GM23338 (cell line): Measurements from ENCODE around the gene ATP1A3. TPM values are rescaled to one million over a fixed set of nuclear protein-coding genes. Genes with fewer than 3 reads are reported as not detected.

Source experiments
- ATAC-seq: fragments of 200-7000 bp; cut with Tn5 transposase; 3 replicates; pipeline ENCODE4 v1.9.1; 2020
- DNase-seq: peaks from one replicate; pipeline ENCODE4 v3.0.0-alpha.2; 2015; ENCODE audit warnings: low spot score
- H2AFZ ChIP-seq: fragments of 200-600 bp; sonication (generic); 2 replicates; pipeline ENCODE4 v1.8.0; 2016; ENCODE audit warnings: antibody characterized with exemption, mild to moderate bottlenecking, moderate library complexity
- H3F3A ChIP-seq: fragments of 200-600 bp; sonication (generic); replicated peaks from 2 replicates; pipeline ENCODE4 v1.8.0; 2017; ENCODE audit warnings: antibody characterized with exemption, mixed run types, low read depth
- H3K27ac ChIP-seq: fragments of 200-600 bp; sonication (generic); 2 replicates; pipeline ENCODE4 v1.6.1; 2016; ENCODE audit warnings: low read depth
- H3K27me3 ChIP-seq: fragments of 200-600 bp; sonication (generic); 2 replicates; pipeline ENCODE4 v1.8.0; 2016; ENCODE audit warnings: mild to moderate bottlenecking, mixed run types, moderate library complexity; ENCODE audit not compliant: insufficient read depth
- H3K36me3 ChIP-seq: fragments of 200-600 bp; sonication (generic); 2 replicates; pipeline ENCODE4 v1.8.0; 2016; ENCODE audit warnings: mild to moderate bottlenecking; ENCODE audit not compliant: insufficient read depth
- H3K4me1 ChIP-seq: fragments of 200-600 bp; sonication (generic); 2 replicates; pipeline ENCODE4 v1.8.0; 2016; ENCODE audit warnings: mild to moderate bottlenecking, moderate library complexity; ENCODE audit not compliant: insufficient read depth
- H3K4me2 ChIP-seq: fragments of 200-600 bp; sonication (generic); 2 replicates; pipeline ENCODE4 v1.7.1; 2017; ENCODE audit warnings: mixed run types
- H3K4me3 ChIP-seq: fragments of 200-600 bp; sonication (generic); 2 replicates; pipeline ENCODE4 v1.6.1; 2016; ENCODE audit warnings: mixed run types
- H3K79me2 ChIP-seq: fragments of 200-600 bp; sonication (generic); replicated peaks from 2 replicates; pipeline ENCODE4 v1.8.0; 2017; ENCODE audit warnings: mild to moderate bottlenecking; ENCODE audit not compliant: insufficient read depth
- H3K9me2 ChIP-seq: fragments of 200-600 bp; sonication (generic); 2 replicates; pipeline ENCODE4 v1.8.0; 2017; ENCODE audit not compliant: insufficient read depth
- H4K20me1 ChIP-seq: fragments of 200-600 bp; sonication (generic); replicated peaks from 2 replicates; pipeline ENCODE4 v1.8.0; 2017; ENCODE audit warnings: mild to moderate bottlenecking; ENCODE audit not compliant: insufficient read depth
- H3K27ac Mint-ChIP-seq: 2 replicates; pipeline ENCODE4 v1.8.0; 2020; ENCODE audit warnings: inconsistent platforms, mild to moderate bottlenecking, moderate library complexity, mixed read lengths
- H3K27me3 Mint-ChIP-seq: 3 replicates; pipeline ENCODE4 v1.8.0; 2022; ENCODE audit warnings: low read depth, mild to moderate bottlenecking, moderate library complexity, mixed read lengths, inconsistent platforms; ENCODE audit not compliant: insufficient read depth, poor library complexity
- H3K36me3 Mint-ChIP-seq: 3 replicates; pipeline ENCODE4 v1.8.0; 2021; ENCODE audit warnings: low read depth, mild to moderate bottlenecking, inconsistent platforms, moderate library complexity, mixed read lengths
- H3K4me1 Mint-ChIP-seq: 3 replicates; pipeline ENCODE4 v1.8.0; 2020; ENCODE audit warnings: mild to moderate bottlenecking, inconsistent platforms, mixed read lengths
- H3K4me3 Mint-ChIP-seq: 3 replicates; pipeline ENCODE4 v1.8.0; 2021; ENCODE audit warnings: moderate library complexity, mild to moderate bottlenecking, inconsistent platforms, mixed read lengths
- H3K9me3 Mint-ChIP-seq: 3 replicates; pipeline ENCODE4 v1.8.0; 2020; ENCODE audit warnings: moderate library complexity, mild to moderate bottlenecking, inconsistent platforms, mixed read lengths
- EZH2 ChIP-seq: fragments of 200-600 bp; sonication (generic); IDR thresholded peaks from one replicate; pipeline ENCODE4 v1.8.0; 2017; ENCODE audit warnings: antibody characterized with exemption, mild to moderate bottlenecking, low read depth; ENCODE audit not compliant: unreplicated experiment
- EZH2phosphoT487 ChIP-seq: fragments of 200-600 bp; sonication (generic); IDR thresholded peaks from one replicate; pipeline ENCODE4 v1.8.1; 2018; ENCODE audit warnings: antibody characterized with exemption; ENCODE audit not compliant: unreplicated experiment
- POLR2AphosphoS5 ChIP-seq: IDR thresholded peaks from 2 replicates; pipeline ENCODE4 v1.6.1; 2016; ENCODE audit warnings: antibody characterized with exemption, low read depth
- polyA plus RNA-seq: library from polyadenylated mRNA; unstranded; fragments of >200 nt; fragmentation: Nextera tagmentation; extraction: Ambion mirVana; gene quantifications from 2 replicates; pipeline ENCODE4 v1.2.1, GENCODE V29; 2016
- total RNA-seq: library from RNA; depleted of rRNA; stranded (reverse); fragments of >200 nt; shearing (Covaris generic); gene quantifications from 2 replicates; pipeline ENCODE4 v1.2.3, GENCODE V29; 2014; rRNA removed
- TF ChIP-seq, protein P1 (sequence below): IDR thresholded peaks from one replicate; pipeline ENCODE4 v1.6.1; 2018; ENCODE audit warnings: antibody characterized with exemption; ENCODE audit not compliant: unreplicated experiment
- TF ChIP-seq, protein P2 (sequence below), 2 experiments: fragments of 200-600 bp in 1 of 2; sonication (generic) in 1 of 2; conservative IDR thresholded peaks; 2 replicates each; pipeline versions ENCODE4 v1.5.1 to v1.6.1; 2016 to 2017; ENCODE audit warnings: antibody characterized with exemption in 2 of 2, low read depth in 2 of 2, mild to moderate bottlenecking in 2 of 2, moderate library complexity in 1 of 2

ATP1A3 gene
- total and polyA plus RNA-seq, 2 experiments from 2014 or later, result 11.5 to 37.3 TPM

- H3F3A ChIP-seq, result peaks cover 12% of the 10 kb centered on the region
- H3K4me1 Mint-ChIP-seq, result peaks cover 8% of the 10 kb centered on the region
- no peak overlapping the region for H3K4me3 ChIP-seq
- H2AFZ ChIP-seq, result no peak overlapping the region
- ATAC-seq, result no peak
- no peak overlapping the region for H3K27ac ChIP-seq
- no peaks in the 10 kb centered on the region for H3K9me3 Mint-ChIP-seq
- no peak overlapping the region for H3K4me2 ChIP-seq
- H3K27me3 ChIP-seq, result peaks cover 100% of the 10 kb centered on the region
- no peak overlapping the region for H3K27ac Mint-ChIP-seq
- no peaks in the 10 kb centered on the region for H3K36me3 Mint-ChIP-seq
- no peaks in the 10 kb centered on the region for H3K9me2 ChIP-seq
- H3K79me2 ChIP-seq, result no peaks in the 10 kb centered on the region
- TF ChIP-seq EZH2phosphoT487 (no peak), EZH2 (no peak), POLR2AphosphoS5 (no peak)
- TF ChIP-seq, protein P1, sequence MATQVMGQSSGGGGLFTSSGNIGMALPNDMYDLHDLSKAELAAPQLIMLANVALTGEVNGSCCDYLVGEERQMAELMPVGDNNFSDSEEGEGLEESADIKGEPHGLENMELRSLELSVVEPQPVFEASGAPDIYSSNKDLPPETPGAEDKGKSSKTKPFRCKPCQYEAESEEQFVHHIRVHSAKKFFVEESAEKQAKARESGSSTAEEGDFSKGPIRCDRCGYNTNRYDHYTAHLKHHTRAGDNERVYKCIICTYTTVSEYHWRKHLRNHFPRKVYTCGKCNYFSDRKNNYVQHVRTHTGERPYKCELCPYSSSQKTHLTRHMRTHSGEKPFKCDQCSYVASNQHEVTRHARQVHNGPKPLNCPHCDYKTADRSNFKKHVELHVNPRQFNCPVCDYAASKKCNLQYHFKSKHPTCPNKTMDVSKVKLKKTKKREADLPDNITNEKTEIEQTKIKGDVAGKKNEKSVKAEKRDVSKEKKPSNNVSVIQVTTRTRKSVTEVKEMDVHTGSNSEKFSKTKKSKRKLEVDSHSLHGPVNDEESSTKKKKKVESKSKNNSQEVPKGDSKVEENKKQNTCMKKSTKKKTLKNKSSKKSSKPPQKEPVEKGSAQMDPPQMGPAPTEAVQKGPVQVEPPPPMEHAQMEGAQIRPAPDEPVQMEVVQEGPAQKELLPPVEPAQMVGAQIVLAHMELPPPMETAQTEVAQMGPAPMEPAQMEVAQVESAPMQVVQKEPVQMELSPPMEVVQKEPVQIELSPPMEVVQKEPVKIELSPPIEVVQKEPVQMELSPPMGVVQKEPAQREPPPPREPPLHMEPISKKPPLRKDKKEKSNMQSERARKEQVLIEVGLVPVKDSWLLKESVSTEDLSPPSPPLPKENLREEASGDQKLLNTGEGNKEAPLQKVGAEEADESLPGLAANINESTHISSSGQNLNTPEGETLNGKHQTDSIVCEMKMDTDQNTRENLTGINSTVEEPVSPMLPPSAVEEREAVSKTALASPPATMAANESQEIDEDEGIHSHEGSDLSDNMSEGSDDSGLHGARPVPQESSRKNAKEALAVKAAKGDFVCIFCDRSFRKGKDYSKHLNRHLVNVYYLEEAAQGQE, result no peak
- TF ChIP-seq, protein P2, sequence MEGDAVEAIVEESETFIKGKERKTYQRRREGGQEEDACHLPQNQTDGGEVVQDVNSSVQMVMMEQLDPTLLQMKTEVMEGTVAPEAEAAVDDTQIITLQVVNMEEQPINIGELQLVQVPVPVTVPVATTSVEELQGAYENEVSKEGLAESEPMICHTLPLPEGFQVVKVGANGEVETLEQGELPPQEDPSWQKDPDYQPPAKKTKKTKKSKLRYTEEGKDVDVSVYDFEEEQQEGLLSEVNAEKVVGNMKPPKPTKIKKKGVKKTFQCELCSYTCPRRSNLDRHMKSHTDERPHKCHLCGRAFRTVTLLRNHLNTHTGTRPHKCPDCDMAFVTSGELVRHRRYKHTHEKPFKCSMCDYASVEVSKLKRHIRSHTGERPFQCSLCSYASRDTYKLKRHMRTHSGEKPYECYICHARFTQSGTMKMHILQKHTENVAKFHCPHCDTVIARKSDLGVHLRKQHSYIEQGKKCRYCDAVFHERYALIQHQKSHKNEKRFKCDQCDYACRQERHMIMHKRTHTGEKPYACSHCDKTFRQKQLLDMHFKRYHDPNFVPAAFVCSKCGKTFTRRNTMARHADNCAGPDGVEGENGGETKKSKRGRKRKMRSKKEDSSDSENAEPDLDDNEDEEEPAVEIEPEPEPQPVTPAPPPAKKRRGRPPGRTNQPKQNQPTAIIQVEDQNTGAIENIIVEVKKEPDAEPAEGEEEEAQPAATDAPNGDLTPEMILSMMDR (conservative IDR thresholded peaks at IDR 0.05; ENCODE audit: low read depth in 2 of 2), result no peak
- H3K27me3 Mint-ChIP-seq, result peaks cover 19% of the 10 kb centered on the region
- H3K36me3 ChIP-seq, result no peaks in the 10 kb centered on the region
- peaks cover 3% of the 10 kb centered on the region; the same call in 1 of the 2 replicates for H4K20me1 ChIP-seq
- no peak overlapping the region for H3K4me3 Mint-ChIP-seq
- DNase-seq, result no peak
- H3K4me1 ChIP-seq, result peaks cover 9% of the 10 kb centered on the region; the same call in 1 of the 2 replicates
Observed at GRCh38 chr19:41917676-41918075, 76.4 kb downstream of the ATP1A3 start.

Other genes with a start within 250 kb of the ATP1A3 start
- gene CEACAM6, start 238.7 kb downstream of the ATP1A3 start, total RNA-seq, result not detected in 2 replicates
- gene CEACAM6, start 238.7 kb downstream of the ATP1A3 start, polyA plus RNA-seq, result not detected in 2 replicates
- not detected in 2 replicates for gene CEACAM3, start 197.6 kb downstream of the ATP1A3 start, total RNA-seq
- gene CEACAM3, start 197.6 kb downstream of the ATP1A3 start, polyA plus RNA-seq, result not detected in 2 replicates
- not detected in 2 replicates for gene LYPD4, start 149.5 kb downstream of the ATP1A3 start, total RNA-seq
- not detected in 2 replicates for gene LYPD4, start 149.5 kb downstream of the ATP1A3 start, polyA plus RNA-seq
- gene DMRTC2, start 149.2 kb downstream of the ATP1A3 start, total RNA-seq, result 0.21 TPM in 1 of 2 replicates, not detected in the other
- not detected in 2 replicates for gene DMRTC2, start 149.2 kb downstream of the ATP1A3 start, polyA plus RNA-seq
- gene RPS19, start 134.0 kb downstream of the ATP1A3 start, total RNA-seq, result 631 and 1,798 TPM in 2 replicates
- 4,053 and 4,073 TPM in 2 replicates for gene RPS19, start 134.0 kb downstream of the ATP1A3 start, polyA plus RNA-seq
- gene CD79A, start 117.0 kb downstream of the ATP1A3 start, total RNA-seq, result not detected in 2 replicates
- 0.27 and 0.47 TPM in 2 replicates for gene CD79A, start 117.0 kb downstream of the ATP1A3 start, polyA plus RNA-seq
- gene ARHGEF1, start 111.0 kb downstream of the ATP1A3 start, total RNA-seq, result 36.8 and 44.7 TPM in 2 replicates
- gene ARHGEF1, start 111.0 kb downstream of the ATP1A3 start, polyA plus RNA-seq, result 41.3 and 50.8 TPM in 2 replicates
- gene ERFL, start 65.8 kb downstream of the ATP1A3 start, total RNA-seq, result 0.69 TPM in 1 of 2 replicates, not detected in the other
- 0.14 TPM in 1 of 2 replicates, not detected in the other for gene ERFL, start 65.8 kb downstream of the ATP1A3 start, polyA plus RNA-seq
- 113 and 151 TPM in 2 replicates for gene RABAC1, start 34.9 kb downstream of the ATP1A3 start, total RNA-seq
- gene RABAC1, start 34.9 kb downstream of the ATP1A3 start, polyA plus RNA-seq, result 206 and 215 TPM in 2 replicates
- 34.3 and 42.5 TPM in 2 replicates for gene GRIK5, start 76.0 kb upstream of the ATP1A3 start, total RNA-seq
- 5.1 and 6.2 TPM in 2 replicates for gene GRIK5, start 76.0 kb upstream of the ATP1A3 start, polyA plus RNA-seq
- 50.8 and 61.2 TPM in 2 replicates for gene ZNF574, start 81.9 kb upstream of the ATP1A3 start, total RNA-seq
- gene ZNF574, start 81.9 kb upstream of the ATP1A3 start, polyA plus RNA-seq, result 18.7 and 19.4 TPM in 2 replicates
- gene POU2F2, start 138.2 kb upstream of the ATP1A3 start, total RNA-seq, result 2.3 and 2.4 TPM in 2 replicates
- gene POU2F2, start 138.2 kb upstream of the ATP1A3 start, polyA plus RNA-seq, result 4.6 and 5.1 TPM in 2 replicates
- 59.4 and 63.0 TPM in 2 replicates for gene DEDD2, start 223.4 kb upstream of the ATP1A3 start, total RNA-seq
- gene DEDD2, start 223.4 kb upstream of the ATP1A3 start, polyA plus RNA-seq, result 23.4 and 25.6 TPM in 2 replicates
- gene ZNF526, start 226.1 kb upstream of the ATP1A3 start, total RNA-seq, result 12.7 and 13.3 TPM in 2 replicates
- 4.7 and 5.8 TPM in 2 replicates for gene ZNF526, start 226.1 kb upstream of the ATP1A3 start, polyA plus RNA-seq
- 40.7 and 47.0 TPM in 2 replicates for gene GSK3A, start 248.4 kb upstream of the ATP1A3 start, total RNA-seq
- gene GSK3A, start 248.4 kb upstream of the ATP1A3 start, polyA plus RNA-seq, result 17.7 and 19.2 TPM in 2 replicates